Smooth muscle cell (in vitro differentiated cells): Measurements from ENCODE around the gene MSANTD1. TPM values are rescaled to one million over a fixed set of nuclear protein-coding genes. Genes with fewer than 3 reads are reported as not detected.

Experiments
- DNase-seq: peaks from one replicate; lab custom pipeline; 2025; ENCODE audit not compliant: unreplicated experiment; lab: John Stamatoyannopoulos, UW
- H2AFZ ChIP-seq: fragments of 200-600 bp; sonication (generic); 2 replicates; pipeline ENCODE4 v1.6.0; 2016; ENCODE audit warnings: antibody characterized with exemption, low read depth, mild to moderate bottlenecking
- H3F3A ChIP-seq: fragments of 200-600 bp; sonication (generic); 2 replicates; pipeline ENCODE4 v1.6.0; 2017; ENCODE audit warnings: antibody characterized with exemption, low read depth
- H3K27ac ChIP-seq: fragments of 200-600 bp; sonication (generic); 2 replicates; pipeline ENCODE4 v1.5.1; 2016; ENCODE audit warnings: low read depth, mild to moderate bottlenecking
- H3K27me3 ChIP-seq: fragments of 200-600 bp; sonication (generic); 2 replicates; pipeline ENCODE4 v1.6.1; 2016; ENCODE audit warnings: low read depth, mild to moderate bottlenecking
- H3K36me3 ChIP-seq: fragments of 200-600 bp; sonication (generic); 2 replicates; pipeline ENCODE4 v1.5.1; 2016; ENCODE audit warnings: low read depth
- H3K4me1 ChIP-seq: fragments of 200-600 bp; sonication (generic); 2 replicates; pipeline ENCODE4 v1.5.1; 2016; ENCODE audit warnings: low read depth
- H3K4me2 ChIP-seq: fragments of 200-600 bp; sonication (generic); 2 replicates; pipeline ENCODE4 v1.6.0; 2016; ENCODE audit warnings: mild to moderate bottlenecking
- H3K4me3 ChIP-seq: fragments of 200-600 bp; sonication (generic); 2 replicates; pipeline ENCODE4 v1.5.1; 2016; ENCODE audit warnings: mild to moderate bottlenecking
- H3K79me2 ChIP-seq: fragments of 200-600 bp; sonication (generic); 2 replicates; pipeline ENCODE4 v1.6.0; 2016; ENCODE audit warnings: low read depth, mild to moderate bottlenecking
- H3K9ac ChIP-seq: fragments of 200-600 bp; sonication (generic); 2 replicates; pipeline ENCODE4 v1.6.0; 2016; ENCODE audit warnings: low read depth
- H3K9me3 ChIP-seq: fragments of 200-600 bp; sonication (generic); replicated peaks from 2 replicates; pipeline ENCODE4 v1.5.1; 2016; ENCODE audit warnings: low read depth
- H4K20me1 ChIP-seq: fragments of 200-600 bp; sonication (generic); 2 replicates; pipeline ENCODE4 v1.6.0; 2016; ENCODE audit warnings: low read depth
- CTCF ChIP-seq: fragments of 200-600 bp; sonication (generic); IDR thresholded peaks from 2 replicates; pipeline ENCODE4 v1.5.1; 2017; ENCODE audit warnings: borderline replicate concordance, mild to moderate bottlenecking, antibody characterized with exemption; ENCODE audit not compliant: insufficient read depth, poor library complexity, severe bottlenecking
- WGBS: methylation state at CpG from one replicate; pipeline ENCODE4 v1.1.7; 2016; ENCODE audit warnings: low lambda C conversion rate; 5-methylcytosine and 5-hydroxymethylcytosine counted together
- polyA plus RNA-seq: library from polyadenylated mRNA; unstranded; fragments of >200 nt; fragmentation: Nextera tagmentation; extraction: Ambion mirVana; gene quantifications from 2 replicates; pipeline ENCODE4 v1.2.1, GENCODE V29; 2016
- total RNA-seq: library from RNA; depleted of rRNA; stranded (reverse); fragments of >200 nt; gene quantifications from 2 replicates; pipeline ENCODE4 v1.2.3, GENCODE V29; 2014

The MSANTD1 gene
- total and polyA plus RNA-seq, 2 experiments from 2014 or later: 0.30 to 1.4 TPM

GRCh38 chr4:3296651-3297050 lies 47.7 kb downstream of the MSANTD1 start:
- Histone ChIP-seq H3K4me2 (no peak overlapping the region), H2AFZ (no peak overlapping the region), H3K79me2 (peaks cover 63% of the 10 kb centered on the region), H3K27me3 (no peaks in the 10 kb centered on the region), H3K27ac (no peak overlapping the region), H3K9me3 (no peaks in the 10 kb centered on the region), H3K9ac (no peak overlapping the region), H3K36me3 (no peaks in the 10 kb centered on the region), H4K20me1 (peaks cover 61% of the 10 kb centered on the region), H3K4me1 (peaks cover 18% of the 10 kb centered on the region), H3F3A (peaks cover 8% of the 10 kb centered on the region), H3K4me3 (no peak overlapping the region)
- TF ChIP-seq CTCF: no peak
- no peak for DNase-seq
- WGBS: 95% methylated on average over 8 of the region's 8 CpGs

GRCh38 chr4:3297066-3297859 lies 48.3 kb downstream of the MSANTD1 start:
- no peak for TF ChIP-seq CTCF
- Histone ChIP-seq H3K4me3 (no peak overlapping the region), H3K27ac (no peak overlapping the region), H2AFZ (no peak overlapping the region), H3F3A (peaks cover 1% of the 10 kb centered on the region), H3K4me2 (no peak overlapping the region), H3K9me3 (no peaks in the 10 kb centered on the region), H3K9ac (no peak overlapping the region), H4K20me1 (peaks cover 67% of the 10 kb centered on the region), H3K36me3 (no peaks in the 10 kb centered on the region), H3K4me1 (peaks cover 15% of the 10 kb centered on the region), H3K79me2 (peaks cover 68% of the 10 kb centered on the region), H3K27me3 (no peaks in the 10 kb centered on the region)
- WGBS: 92% methylated on average over 13 of the region's 13 CpGs
- no peak for DNase-seq

- Histone ChIP-seq H2AFZ (no peak overlapping the region), H3K4me1 (peaks cover 7% of the 10 kb centered on the region), H3F3A (no peaks in the 10 kb centered on the region), H3K4me2 (no peak overlapping the region), H4K20me1 (peaks cover 88% of the 10 kb centered on the region), H3K79me2 (peaks cover 62% of the 10 kb centered on the region), H3K27ac (no peak overlapping the region), H3K4me3 (no peak overlapping the region), H3K9ac (no peak overlapping the region), H3K9me3 (no peaks in the 10 kb centered on the region), H3K27me3 (no peaks in the 10 kb centered on the region), H3K36me3 (no peaks in the 10 kb centered on the region)
- DNase-seq: no peak
- no peak for TF ChIP-seq CTCF
- 80% methylated on average over 9 of the region's 9 CpGs for WGBS
These were observed 50.4 kb downstream of the MSANTD1 start for GRCh38 chr4:3299122-3299975.
